Esophagus (tissue), 2 donors: ENCODE results near the gene HMBS. TPM values are rescaled to one million over a fixed set of nuclear protein-coding genes. Genes with fewer than 3 reads are reported as not detected.
A peak's percentile ranks its signal among the peaks of the same experiment; 100 is the strongest.

ENCODE experiments used
- H3K27ac ChIP-seq, 2 donors: one replicate each; pipeline ENCODE4 v1.5.1; 2013; ENCODE audit warnings: low read depth in 2 of 2, mild to moderate bottlenecking in 2 of 2, inconsistent platforms in 1 of 2, low read length in 1 of 2, moderate library complexity in 1 of 2
- H3K27me3 ChIP-seq, 2 donors: one replicate each; pipeline ENCODE4 v1.6.1; 2013; ENCODE audit warnings: low read length in 2 of 2, control low read depth in 1 of 2, mild to moderate bottlenecking in 1 of 2; ENCODE audit not compliant: insufficient read depth in 2 of 2, control insufficient read depth in 1 of 2
- H3K36me3 ChIP-seq, 2 donors: one replicate each; pipeline ENCODE4 v1.6.1; 2013; ENCODE audit warnings: low read length in 1 of 2; ENCODE audit not compliant: control insufficient read depth in 2 of 2, insufficient read depth in 2 of 2
- H3K4me1 ChIP-seq, 2 donors: one replicate each; pipeline ENCODE4 v1.6.1; 2013; ENCODE audit warnings: low read length in 1 of 2; ENCODE audit not compliant: control insufficient read depth in 2 of 2, insufficient read depth in 2 of 2
- H3K4me3 ChIP-seq, 2 donors: one replicate each; pipeline ENCODE4 v1.5.1; 2013; ENCODE audit warnings: low read length in 2 of 2, mild to moderate bottlenecking in 2 of 2, low read depth in 1 of 2, moderate library complexity in 1 of 2
- H3K9me3 ChIP-seq, 2 donors: one replicate each; pipeline ENCODE4 v1.6.1; 2013; ENCODE audit warnings: mild to moderate bottlenecking in 2 of 2, low read depth in 1 of 2, low read length in 1 of 2, moderate library complexity in 1 of 2; ENCODE audit not compliant: control insufficient read depth in 2 of 2, insufficient read depth in 1 of 2
- WGBS, 2 donors: extraction: QIAGEN DNeasy Blood & Tissue Kit; methylation state at CpG; one replicate each; pipeline ENCODE4 v1.1.7; 2013; 5-methylcytosine and 5-hydroxymethylcytosine counted together
- polyA plus RNA-seq, 2 donors: library from polyadenylated mRNA; stranded (reverse); fragments of 200-250 nt; gene quantifications; one replicate each; pipeline ENCODE4 v1.2.3, GENCODE V29; 2013
- donor health status: healthy with polysubstance abuse.
- donor health status: Bipolar disorder and iron deficiency.

Gene HMBS
- polyA plus RNA-seq, 2 donors: 18.0 to 24.2 TPM

DNA sequence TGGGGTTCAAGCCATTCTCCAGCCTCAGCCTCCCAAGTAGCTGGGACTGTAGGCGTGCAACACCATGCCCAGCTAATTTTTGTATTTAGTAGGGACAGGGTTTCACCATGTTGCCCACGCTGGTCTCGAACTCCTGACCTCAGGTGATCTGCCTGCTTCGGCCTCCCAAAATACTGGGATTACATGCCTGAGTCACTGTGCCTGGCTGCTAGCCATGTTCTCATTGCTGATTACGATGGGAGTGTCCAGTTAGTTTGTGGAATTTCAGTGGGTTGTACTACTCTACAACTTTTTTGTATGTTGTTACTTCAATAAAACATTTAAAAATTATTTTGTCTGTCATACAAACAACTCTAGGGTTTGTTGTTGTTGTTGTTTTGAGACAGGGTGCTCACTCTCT is 21.9 kb upstream of the HMBS start:
- H3K9me3 ChIP-seq: no peaks in the 10 kb centered on the region
- no peaks in the 10 kb centered on the region for H3K36me3 ChIP-seq
- 58 to 60% methylated on average over 5 of the region's 5 CpGs for WGBS, 2 donors
- H3K4me3 ChIP-seq: no peak overlapping the region
- H3K27ac ChIP-seq: no peak overlapping the region
- peaks cover 0 to 2% of the 10 kb centered on the region in 2 donors for H3K4me1 ChIP-seq
- no peaks in the 10 kb centered on the region for H3K27me3 ChIP-seq

DNA sequence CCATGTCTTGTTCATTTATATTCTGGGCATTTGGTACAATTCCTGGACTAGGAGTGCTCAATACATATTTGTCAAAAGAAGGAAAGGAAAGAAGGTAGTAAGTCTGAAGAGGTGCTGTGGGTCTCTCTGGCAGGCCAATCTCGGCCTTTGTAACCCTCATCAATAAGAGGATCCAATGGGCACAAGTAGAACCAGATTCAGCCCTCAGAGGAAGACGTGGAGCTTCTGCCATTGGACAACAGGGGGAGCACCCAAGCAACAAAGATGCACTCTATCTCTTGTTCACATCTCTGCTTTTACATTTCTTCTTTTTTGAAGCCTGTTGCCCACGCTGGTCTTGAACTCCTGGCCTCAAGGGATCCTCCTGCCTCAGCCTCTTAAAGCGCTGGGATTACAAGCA is 19.3 kb upstream of the HMBS start:
- no peaks in the 10 kb centered on the region for H3K27me3 ChIP-seq
- no peak overlapping the region for H3K4me3 ChIP-seq
- H3K36me3 ChIP-seq: peaks cover 0 to 3% of the 10 kb centered on the region in 2 donors
- WGBS, 2 donors: 56 to 57% methylated on average over 4 of the region's 4 CpGs
- no peaks in the 10 kb centered on the region for H3K9me3 ChIP-seq
- H3K4me1 ChIP-seq: peaks cover 2 to 4% of the 10 kb centered on the region in 2 donors
- no peak overlapping the region for H3K27ac ChIP-seq

DNA sequence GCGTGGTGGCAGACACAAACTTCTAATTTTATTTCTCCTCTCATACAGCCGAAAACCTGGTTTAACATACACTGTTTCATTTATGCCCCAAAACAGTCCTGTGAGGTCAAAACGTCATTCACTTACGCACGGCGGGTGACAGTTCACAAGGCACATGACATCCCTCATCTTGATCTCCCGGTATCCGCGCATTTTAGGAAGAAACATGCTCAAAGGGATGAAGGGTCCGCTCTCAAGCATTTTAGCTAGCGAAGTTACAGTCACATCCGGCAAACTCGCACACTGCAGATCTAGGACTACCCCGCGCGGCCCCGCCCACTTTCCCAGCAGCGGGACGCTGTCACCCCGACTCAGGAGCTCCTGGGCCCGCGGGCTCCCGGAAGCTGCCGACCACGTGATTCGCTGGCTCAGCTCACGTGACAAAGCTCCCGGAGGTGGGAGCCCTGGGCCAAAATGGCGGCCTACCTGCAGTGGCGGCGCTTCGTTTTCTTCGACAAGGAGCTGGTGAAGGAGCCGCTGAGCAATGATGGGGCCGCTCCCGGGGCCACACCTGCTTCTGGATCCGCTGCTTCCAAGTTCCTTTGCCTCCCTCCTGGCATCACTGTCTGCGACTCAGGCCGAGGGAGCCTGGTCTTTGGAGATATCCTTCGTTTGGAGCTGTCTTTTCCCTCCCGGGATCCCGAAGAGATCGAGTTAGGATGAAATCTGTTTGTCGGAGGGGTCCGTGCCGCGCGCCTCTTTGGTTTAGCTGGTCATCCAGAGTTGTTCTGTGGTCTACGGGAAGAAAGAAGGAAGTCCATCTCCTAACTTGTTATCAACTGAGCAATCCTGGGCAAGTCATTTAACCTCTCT is 17.1 kb upstream of the HMBS start, which contains the start of gene VPS11:
VPS11 (plus strand) TSS at position 448 of the 852 bp plus-strand sequence; CDS start at position 454, 6 bp downstream.
- H3K4me3 ChIP-seq: peak within 1 kb of the TSS; percentile 71 to 98
- peaks cover 0 to 10% of the 10 kb centered on the region in 2 donors for H3K36me3 ChIP-seq
- 0 to 1% methylated on average over 49 of the region's 49 CpGs for WGBS, 2 donors
- no peaks in the 10 kb centered on the region for H3K27me3 ChIP-seq
- H3K4me1 ChIP-seq: peaks cover 2 to 4% of the 10 kb centered on the region in 2 donors
- no peaks in the 10 kb centered on the region for H3K9me3 ChIP-seq
- H3K27ac ChIP-seq: peak within 1 kb of the TSS; percentile 88 to 96

DNA sequence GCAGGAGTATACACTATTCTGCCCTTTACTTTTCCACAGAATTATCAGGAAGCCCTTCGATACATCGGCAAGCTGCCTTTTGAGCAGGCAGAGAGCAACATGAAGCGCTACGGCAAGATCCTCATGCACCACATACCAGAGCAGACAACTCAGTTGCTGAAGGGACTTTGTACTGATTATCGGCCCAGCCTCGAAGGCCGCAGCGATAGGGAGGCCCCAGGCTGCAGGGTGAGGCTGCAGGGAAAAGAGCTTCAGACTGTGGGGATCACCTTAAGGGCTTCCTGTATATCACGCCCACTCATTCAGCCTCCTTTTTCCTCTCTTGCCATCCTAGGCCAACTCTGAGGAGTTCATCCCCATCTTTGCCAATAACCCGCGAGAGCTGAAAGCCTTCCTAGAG is 6.8 kb upstream of the HMBS start:
- WGBS, 2 donors: 82 to 89% methylated on average over 11 of the region's 11 CpGs
- H3K36me3 ChIP-seq: peaks cover 35 to 55% of the 10 kb centered on the region in 2 donors

GRCh38 chr11:119078675-119079420 is 5.8 kb upstream of the HMBS start:
- no peak overlapping the region for H3K4me3 ChIP-seq
- no peaks in the 10 kb centered on the region for H3K27me3 ChIP-seq
- H3K4me1 ChIP-seq: no peaks in the 10 kb centered on the region
- H3K9me3 ChIP-seq: no peaks in the 10 kb centered on the region
- H3K36me3 ChIP-seq: peaks cover 25 to 44% of the 10 kb centered on the region in 2 donors
- no peak overlapping the region for H3K27ac ChIP-seq
- 92% methylated on average over 19 of the region's 19 CpGs for WGBS, 2 donors

More for the DNA sequence above, 6.8 kb upstream of the HMBS start:
- H3K4me1 ChIP-seq: no peaks in the 10 kb centered on the region
- H3K27ac ChIP-seq: no peak overlapping the region
- no peaks in the 10 kb centered on the region for H3K27me3 ChIP-seq
- no peaks in the 10 kb centered on the region for H3K9me3 ChIP-seq
- H3K4me3 ChIP-seq: no peak overlapping the region

DNA sequence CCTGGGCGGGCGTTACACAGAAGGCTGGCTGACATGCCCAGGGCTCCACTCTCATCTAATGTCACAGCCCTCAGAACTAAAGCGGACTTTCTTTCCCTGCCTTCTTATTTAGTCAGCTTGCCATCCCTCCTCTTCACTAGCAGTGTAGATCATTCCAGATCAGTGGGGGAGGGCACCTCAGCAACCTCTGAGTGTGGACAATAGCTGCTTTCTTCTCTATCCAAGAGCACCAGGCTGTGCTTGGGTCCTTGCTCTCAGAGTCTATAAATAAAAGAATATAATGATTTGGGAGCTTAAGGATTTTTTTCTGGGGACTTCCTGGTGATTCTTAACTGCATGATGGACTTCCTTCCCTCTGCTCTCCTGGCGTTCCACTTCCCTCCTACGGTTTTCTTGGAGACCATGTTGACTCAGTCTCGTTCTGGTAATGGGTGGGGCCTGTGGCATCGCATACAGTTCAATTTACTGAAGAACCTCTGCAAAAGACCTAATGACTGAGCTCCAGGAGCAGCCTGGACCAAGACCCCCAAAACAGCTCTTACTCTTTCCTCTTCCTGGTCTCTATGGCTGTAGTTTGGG is 2.9 kb upstream of the HMBS start:
- Histone ChIP-seq H3K27ac (peak overlapping the region in 1 of 2 donors; percentile 33), H3K4me1 (peaks cover 0 to 7% of the 10 kb centered on the region in 2 donors), H3K4me3 (no peak overlapping the region), H3K27me3 (no peaks in the 10 kb centered on the region), H3K9me3 (no peaks in the 10 kb centered on the region), H3K36me3 (peaks cover 25 to 41% of the 10 kb centered on the region in 2 donors)
- WGBS, 2 donors: 65 to 71% methylated on average over 7 of the region's 7 CpGs

DNA sequence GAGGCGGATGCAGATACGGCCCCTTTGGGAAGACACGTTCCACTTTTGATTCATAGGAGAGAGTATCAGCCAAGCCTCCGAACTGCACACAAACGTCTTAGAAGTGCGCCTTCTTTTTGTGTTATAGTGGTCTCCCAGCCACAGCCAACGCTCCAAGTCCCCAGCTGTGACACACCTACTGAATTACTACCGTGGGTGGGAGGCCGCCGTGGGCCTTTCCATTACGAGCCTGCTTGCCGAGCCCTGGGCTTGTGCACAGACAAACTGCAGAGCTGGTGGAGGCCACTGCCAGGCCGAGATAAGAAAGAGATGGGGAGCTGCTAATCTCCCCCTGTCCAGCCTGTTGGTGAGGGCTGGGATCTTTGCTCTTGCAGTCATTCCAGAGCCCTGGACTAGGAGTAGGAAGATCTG is 761 bp downstream of the HMBS start:
- H3K4me1 ChIP-seq: peaks cover 0 to 10% of the 10 kb centered on the region in 2 donors
- WGBS, 2 donors: 0 to 2% methylated on average over 13 of the region's 13 CpGs
- no peaks in the 10 kb centered on the region for H3K27me3 ChIP-seq
- H3K27ac ChIP-seq: peak overlapping the region; percentile 83 to 98
- peaks cover 2 to 15% of the 10 kb centered on the region in 2 donors for H3K36me3 ChIP-seq
- H3K9me3 ChIP-seq: no peaks in the 10 kb centered on the region
- peak overlapping the region; percentile 55 to 85 for H3K4me3 ChIP-seq

- H3K27ac ChIP-seq: no peak overlapping the region
- WGBS, 2 donors: 90 to 91% methylated on average over 6 of the region's 6 CpGs
- H3K36me3 ChIP-seq: peaks cover 1 to 3% of the 10 kb centered on the region in 2 donors
- H3K4me1 ChIP-seq: peaks cover 0 to 10% of the 10 kb centered on the region in 2 donors
- H3K4me3 ChIP-seq: no peak overlapping the region
- no peaks in the 10 kb centered on the region for H3K27me3 ChIP-seq
- no peaks in the 10 kb centered on the region for H3K9me3 ChIP-seq
Observed at GRCh38 chr11:119087123-119087522, 2.4 kb downstream of the HMBS start.

DNA sequence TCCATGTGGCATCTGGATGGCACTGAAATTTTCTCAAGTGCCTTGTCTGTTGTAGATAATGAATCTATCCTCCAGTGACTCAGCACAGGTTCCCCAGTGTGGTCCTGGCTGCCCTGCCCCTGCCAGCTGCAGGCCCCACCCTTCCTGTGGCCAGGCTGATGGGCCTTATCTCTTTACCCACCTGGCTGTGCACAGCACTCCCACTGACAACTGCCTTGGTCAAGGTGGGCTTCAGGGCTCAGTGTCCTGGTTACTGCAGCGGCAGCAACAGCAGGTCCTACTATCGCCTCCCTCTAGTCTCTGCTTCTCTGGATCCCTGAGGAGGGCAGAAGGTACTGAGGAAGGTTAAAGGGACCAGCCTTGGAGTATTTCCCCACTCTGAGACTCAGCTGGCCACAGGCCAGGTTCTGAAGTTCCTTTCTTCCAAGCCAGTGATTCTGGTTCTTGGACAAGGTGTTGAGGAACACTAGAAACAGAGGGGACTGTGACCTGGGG is 3.1 kb downstream of the HMBS start:
- peaks cover 6 to 13% of the 10 kb centered on the region in 2 donors for H3K4me1 ChIP-seq
- no peak overlapping the region for H3K4me3 ChIP-seq
- H3K27me3 ChIP-seq: no peaks in the 10 kb centered on the region
- WGBS, 2 donors: 97 to 100% methylated on average over 2 of the region's 2 CpGs
- H3K36me3 ChIP-seq: peaks cover 0 to 5% of the 10 kb centered on the region in 2 donors
- H3K27ac ChIP-seq: no peak overlapping the region
- no peaks in the 10 kb centered on the region for H3K9me3 ChIP-seq
